Measurements from ENCODE around the gene SERPINA6.

SERPINA6 gene

DNA sequence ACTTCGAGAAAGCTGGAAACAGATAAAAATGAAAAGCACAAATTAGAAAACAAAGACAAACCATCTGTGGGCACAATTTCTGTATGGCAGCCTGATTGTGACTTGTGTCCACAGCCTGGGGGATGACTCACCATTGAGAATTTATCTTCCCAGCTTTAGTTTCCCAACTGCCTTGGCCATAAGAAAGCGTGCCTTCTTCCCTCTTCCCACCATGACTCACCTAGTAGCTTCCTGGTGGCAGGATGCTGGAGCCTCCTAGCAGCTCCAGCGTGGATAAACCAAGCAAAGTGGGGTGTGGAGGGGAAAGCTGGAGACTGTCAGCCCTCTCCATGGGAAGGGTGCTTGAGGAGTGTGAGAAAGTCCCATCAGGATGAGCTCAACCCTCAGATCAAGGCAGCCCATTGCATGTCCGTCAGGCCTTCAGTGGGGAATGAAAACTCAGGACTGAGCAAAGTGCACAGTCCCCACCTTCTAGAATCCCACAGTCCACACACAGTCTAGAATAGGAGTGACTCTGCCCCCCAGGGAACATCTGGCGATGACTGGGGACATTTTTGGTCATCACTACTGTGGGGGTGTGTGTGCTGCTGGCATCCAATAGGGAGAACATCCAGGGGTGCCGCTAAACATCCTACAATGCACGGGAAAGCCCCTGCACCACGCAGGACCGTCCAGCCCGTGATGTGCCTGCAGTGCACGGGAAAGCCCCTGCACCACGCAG lies 22.4 kb upstream of the SERPINA6 start:
- H3K4me3 ChIP-seq (ENCODE audit: low read depth, low read length) = no peak overlapping the region
- POLR2A ChIA-PET = interaction anchor here (1.0 kb wide), 1 partner anchor 10 kb away, joined by 3 read pairs; no protein-coding TSS in a partner anchor
- TF ChIP-seq, protein P1, sequence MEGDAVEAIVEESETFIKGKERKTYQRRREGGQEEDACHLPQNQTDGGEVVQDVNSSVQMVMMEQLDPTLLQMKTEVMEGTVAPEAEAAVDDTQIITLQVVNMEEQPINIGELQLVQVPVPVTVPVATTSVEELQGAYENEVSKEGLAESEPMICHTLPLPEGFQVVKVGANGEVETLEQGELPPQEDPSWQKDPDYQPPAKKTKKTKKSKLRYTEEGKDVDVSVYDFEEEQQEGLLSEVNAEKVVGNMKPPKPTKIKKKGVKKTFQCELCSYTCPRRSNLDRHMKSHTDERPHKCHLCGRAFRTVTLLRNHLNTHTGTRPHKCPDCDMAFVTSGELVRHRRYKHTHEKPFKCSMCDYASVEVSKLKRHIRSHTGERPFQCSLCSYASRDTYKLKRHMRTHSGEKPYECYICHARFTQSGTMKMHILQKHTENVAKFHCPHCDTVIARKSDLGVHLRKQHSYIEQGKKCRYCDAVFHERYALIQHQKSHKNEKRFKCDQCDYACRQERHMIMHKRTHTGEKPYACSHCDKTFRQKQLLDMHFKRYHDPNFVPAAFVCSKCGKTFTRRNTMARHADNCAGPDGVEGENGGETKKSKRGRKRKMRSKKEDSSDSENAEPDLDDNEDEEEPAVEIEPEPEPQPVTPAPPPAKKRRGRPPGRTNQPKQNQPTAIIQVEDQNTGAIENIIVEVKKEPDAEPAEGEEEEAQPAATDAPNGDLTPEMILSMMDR (IDR thresholded peaks at IDR 0.05; ENCODE audit: insufficient read depth, low read length, missing control alignments) = no peak
- CTCF ChIA-PET = interaction anchor here (1.4 kb wide), 2 partner anchors 11 to 140 kb away, joined by 4 to 13 read pairs; no protein-coding TSS in a partner anchor
- peak; percentile 70 for DNase-seq (ENCODE audit: low read depth, low spot score)

DNA sequence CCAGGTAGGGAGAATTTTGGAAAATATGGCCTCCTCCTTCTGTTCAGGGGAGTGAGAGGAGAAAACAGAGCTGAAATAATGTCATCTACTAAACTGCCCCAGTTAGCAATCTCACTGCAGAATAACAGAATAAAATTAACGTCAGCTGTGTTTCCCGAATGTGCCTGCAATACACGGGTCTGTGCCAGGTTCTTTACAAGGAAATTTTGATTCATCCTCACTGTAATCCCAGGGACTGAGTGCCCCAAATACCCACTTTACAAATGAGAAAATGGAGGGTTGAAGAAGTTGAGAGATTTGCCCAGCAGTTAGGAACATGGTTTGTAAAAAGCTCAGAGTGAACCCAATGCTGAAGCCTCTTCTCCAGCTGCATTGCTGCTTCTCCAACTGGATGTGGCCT lies 21.3 kb upstream of the SERPINA6 start:
- ChIA-PET POLR2A (no interaction called here), CTCF (interaction anchor here (0.8 to 1.4 kb wide), 2 partner anchors 9 to 12 kb away, joined by 3 to 13 read pairs; no protein-coding TSS in a partner anchor)
- no peak for DNase-seq (ENCODE audit: low read depth, low spot score)
- H3K4me3 ChIP-seq (ENCODE audit: low read depth, low read length) = no peak overlapping the region
- TF ChIP-seq, protein P1 (IDR thresholded peaks at IDR 0.05; ENCODE audit: insufficient read depth, low read length, missing control alignments) = no peak

DNA sequence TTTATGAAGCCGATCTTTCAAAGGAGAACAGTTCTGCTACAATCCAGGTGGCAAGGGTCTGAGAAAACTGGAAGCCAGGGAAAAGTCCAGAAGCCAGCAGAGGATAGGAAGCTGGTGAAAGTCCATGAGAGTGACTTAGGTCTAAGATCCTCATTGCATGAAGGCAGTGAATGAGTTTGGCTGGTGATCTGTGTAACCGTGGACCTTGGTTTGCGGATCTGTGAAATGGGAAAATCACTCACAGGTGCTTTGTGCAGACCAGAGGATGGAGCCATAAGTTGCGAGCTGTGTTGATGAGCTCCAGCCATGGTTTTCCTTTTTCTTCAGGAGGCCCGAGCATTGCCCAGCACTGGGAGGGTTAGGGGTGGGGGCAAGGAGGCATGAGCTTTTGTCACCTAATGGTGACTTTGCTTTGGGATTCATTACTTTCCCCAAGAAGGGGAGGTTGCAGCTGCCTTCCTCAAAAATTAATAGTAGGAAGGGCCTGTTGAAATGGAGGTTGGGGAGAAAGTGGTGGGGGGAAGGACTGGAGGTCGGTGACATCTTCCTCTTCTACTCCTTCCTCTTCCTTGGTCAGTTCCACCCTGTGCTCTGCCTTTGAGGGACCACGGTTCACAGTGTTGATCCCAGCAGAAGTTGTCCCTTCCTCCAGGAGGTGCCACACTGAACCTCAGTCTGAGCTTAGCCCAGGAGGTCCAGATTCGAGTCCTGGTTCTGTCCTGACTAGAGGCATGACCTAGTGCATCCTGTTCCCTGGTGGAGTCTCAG lies 20.3 kb upstream of the SERPINA6 start:
- CTCF ChIA-PET = interaction anchor here (1.2 kb wide), 1 partner anchor 13 kb away, joined by 3 read pairs; no protein-coding TSS in a partner anchor
- TF ChIP-seq, protein P1 (IDR thresholded peaks at IDR 0.05; ENCODE audit: insufficient read depth, low read length, missing control alignments) = no peak
- DNase-seq (ENCODE audit: low read depth, low spot score) = no peak
- H3K4me3 ChIP-seq (ENCODE audit: low read depth, low read length) = no peak overlapping the region
- POLR2A ChIA-PET = no interaction called here

DNA sequence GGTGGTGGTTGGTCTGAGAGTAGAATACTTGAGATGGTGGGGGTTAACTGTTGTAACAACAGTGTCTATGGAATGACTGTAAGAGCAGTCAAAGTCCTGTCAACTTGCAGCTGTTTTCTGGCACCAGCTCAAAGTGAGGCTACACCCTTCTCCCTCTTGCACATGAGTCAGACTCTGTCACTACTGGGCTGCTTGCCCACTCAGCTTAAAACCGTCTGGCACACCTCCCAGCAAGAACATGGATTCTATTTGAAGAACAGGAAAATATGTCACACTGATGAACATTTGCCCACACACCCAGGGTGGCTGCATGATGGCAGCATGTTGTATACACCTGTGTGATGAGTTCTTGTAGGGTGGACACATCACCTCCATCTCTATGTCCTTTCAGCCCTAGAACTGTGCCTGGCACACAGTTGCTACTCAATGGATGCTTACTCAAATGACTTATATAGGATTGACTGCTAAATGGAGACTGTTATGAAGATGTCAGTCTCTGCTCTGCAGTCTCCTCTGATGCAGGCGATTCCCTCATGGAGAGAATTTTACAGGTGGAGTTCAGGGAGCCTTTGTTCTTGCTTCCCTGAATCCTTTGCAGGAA lies 19.3 kb upstream of the SERPINA6 start:
- ChIA-PET POLR2A (interaction anchor here (0.7 to 1.0 kb wide), 2 partner anchors 31 to 169 kb away, joined by 3 read pairs; partner anchors contain the start of gene PPP4R4), CTCF (interaction anchor here (0.7 to 1.2 kb wide), 3 partner anchors 14 to 211 kb away, joined by 3 read pairs; no protein-coding TSS in a partner anchor)
- DNase-seq (ENCODE audit: low read depth, low spot score) = peak; percentile 98
- TF ChIP-seq, protein P1 (IDR thresholded peaks at IDR 0.05; ENCODE audit: insufficient read depth, low read length, missing control alignments) = no peak
- no peak overlapping the region for H3K4me3 ChIP-seq (ENCODE audit: low read depth, low read length)

DNA sequence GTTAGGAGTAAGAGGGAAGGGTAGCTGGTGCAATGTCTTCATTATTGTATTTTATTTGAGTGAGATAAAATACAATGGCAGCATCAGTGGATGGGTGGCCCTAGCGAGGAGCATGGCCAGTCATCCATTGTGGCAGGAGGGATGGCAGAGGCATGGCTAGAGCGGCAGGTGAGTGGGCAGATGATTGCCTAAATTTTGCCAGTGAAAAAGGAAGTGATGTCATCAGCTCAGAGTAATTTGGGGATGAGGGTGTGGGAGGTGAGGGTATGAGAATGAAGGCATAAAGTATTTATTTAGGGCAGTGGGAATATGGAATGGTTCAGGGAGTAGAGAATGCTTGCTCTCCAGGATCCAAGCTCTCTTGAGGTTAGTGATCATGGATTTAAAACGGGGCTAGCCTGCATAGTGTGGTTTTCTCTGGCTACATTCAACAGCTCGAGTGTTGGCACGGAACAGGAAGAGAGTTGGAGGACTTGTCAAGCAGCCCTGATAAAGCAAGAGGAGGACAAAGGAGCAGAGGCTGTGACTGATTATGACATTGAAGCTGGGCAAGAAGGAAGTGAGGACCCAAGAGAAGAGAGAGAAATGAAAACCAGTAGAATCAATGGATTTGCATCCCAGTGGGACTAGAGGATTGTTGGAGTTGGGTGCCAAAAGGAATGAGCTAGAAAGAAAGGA lies 18.7 kb upstream of the SERPINA6 start:
- ChIA-PET CTCF (interaction anchor here (0.7 to 1.3 kb wide), 3 partner anchors 15 to 212 kb away, joined by 3 to 4 read pairs (median 3); no protein-coding TSS in a partner anchor), POLR2A (interaction anchor here (0.7 to 1.0 kb wide), 2 partner anchors 32 to 168 kb away, joined by 3 read pairs; partner anchors contain the start of gene PPP4R4)
- no peak for DNase-seq (ENCODE audit: low read depth, low spot score)
- TF ChIP-seq, protein P1 (IDR thresholded peaks at IDR 0.05; ENCODE audit: insufficient read depth, low read length, missing control alignments) = no peak
- no peak overlapping the region for H3K4me3 ChIP-seq (ENCODE audit: low read depth, low read length)

Measured in AG04449 (cell line).